Activated CD4-positive, alpha-beta T cell treated with anti-CD3 and anti-CD28 coated beads, Interleukin-2, amount 50 U/mL, for 4 hours (primary cell): Measurements from ENCODE around the gene AARS2.

Experiments used
- DNase-seq, 2 experiments: peaks; one replicate each; pipeline ENCODE4 v3.0.0-alpha.2; 2020

AARS2 gene

GRCh38 chr6:44298055-44298803 is 14.9 kb downstream of the AARS2 start:
- DNase-seq = no peak

DNA sequence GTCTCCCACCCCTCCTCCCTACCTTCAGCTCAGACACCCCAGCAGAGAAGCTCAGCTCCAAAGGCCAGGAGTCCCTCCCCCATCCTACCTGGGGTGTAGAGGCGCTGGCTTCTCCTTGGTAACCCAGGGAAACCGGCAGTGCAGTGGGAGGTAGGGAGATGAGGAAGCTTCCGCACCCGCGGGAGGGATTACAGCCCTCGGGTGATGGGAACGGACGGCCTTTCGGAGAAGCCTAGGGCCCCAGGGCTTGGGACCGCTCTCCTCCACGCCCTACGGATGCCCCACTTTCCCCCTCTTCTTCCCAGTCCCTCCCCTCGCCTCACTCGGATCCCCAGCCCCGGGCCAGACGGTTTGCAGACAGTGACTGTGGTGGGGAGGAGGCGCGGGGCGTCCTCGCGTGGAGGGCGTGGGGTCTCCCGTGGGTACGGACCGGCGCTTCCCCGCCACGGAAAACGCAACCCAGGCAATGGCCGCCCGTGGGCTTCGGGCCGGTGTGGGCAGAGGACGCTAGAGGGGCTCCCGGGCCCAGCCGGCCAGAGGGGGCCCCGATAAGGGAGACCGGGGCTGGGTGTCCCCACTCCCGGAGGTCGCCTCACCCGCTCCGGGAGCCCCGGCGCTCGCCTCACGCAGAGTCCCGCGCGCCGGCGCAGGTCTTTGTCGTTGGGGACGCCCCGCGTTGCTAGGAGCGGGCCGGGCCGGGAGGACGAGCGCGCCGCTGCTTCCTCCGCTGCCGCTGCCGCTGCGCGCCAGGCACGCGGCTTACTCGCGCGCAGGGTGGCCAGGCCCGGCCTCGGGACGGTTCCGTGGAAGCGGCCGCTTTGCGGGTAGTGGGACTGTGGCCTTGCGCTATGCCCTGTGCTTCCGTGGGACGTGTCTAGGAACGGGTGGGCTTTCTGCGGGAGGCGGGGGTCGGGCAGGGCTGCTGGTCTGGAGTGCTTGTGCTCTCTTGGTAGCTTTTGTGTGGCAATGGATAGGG is 15.8 kb downstream of the AARS2 start:
- peak; percentile 29 to 31 for DNase-seq

GRCh38 chr6:44294832-44295791 is 18.0 kb downstream of the AARS2 start:
- no peak for DNase-seq

DNA sequence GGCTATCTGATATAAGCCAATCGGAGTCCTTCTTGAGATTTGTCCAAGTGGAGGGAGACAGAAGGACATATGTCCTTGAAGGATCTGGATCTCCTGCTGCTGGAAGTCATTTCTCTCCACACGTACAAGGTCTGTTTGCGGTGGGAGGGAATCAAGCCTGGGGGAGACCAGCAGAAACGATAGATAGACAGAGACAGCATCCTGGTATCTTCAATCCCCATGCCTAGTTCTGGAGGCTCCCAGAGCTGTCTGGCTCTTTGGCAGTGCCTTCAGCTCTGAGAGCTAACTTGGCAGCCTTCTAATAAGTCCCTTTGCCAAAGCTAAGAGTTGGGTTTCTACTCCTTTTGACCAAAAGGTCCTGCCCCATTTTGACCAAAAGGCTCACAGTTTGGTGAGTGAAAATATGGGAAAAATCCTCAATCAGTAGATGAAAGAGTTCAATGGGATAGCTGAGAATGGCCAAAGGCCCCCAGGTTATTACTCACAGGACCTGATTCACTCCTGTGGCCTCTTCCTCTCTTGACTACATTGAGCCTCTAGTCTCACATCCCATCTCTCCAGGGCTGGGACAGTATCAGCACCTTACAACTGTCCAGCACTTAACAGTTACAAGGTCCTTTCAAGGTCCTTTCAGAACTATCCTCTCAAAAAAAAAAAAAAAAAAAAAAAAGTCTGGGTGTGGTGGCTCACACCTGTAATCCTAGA is 20.3 kb downstream of the AARS2 start:
- DNase-seq = no peak

- no peak for DNase-seq
Measured at GRCh38 chr6:44291841-44292240, 21.3 kb downstream of the AARS2 start.

- DNase-seq = no peak
Measured at GRCh38 chr6:44289726-44290260, 23.4 kb downstream of the AARS2 start.

DNA sequence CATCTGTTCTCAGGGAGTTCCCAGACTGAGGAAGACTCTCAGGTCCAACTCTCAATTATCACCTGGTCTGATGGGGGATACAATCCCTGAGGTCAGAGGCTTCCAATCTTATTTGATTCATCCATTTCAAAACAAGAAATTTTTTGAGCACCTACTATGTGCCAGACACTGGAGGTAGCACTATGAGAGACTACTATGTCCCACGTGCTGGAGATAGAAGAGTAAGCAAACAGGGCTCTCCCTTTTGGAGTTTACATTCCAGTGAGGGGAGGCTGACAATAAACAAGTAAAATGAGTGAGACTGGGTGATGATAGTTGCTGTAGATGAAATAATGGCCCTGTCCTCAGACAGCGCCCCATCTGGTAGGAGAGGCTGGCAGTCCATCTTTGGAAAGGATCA is 26.4 kb downstream of the AARS2 start:
- no peak for DNase-seq

DNA sequence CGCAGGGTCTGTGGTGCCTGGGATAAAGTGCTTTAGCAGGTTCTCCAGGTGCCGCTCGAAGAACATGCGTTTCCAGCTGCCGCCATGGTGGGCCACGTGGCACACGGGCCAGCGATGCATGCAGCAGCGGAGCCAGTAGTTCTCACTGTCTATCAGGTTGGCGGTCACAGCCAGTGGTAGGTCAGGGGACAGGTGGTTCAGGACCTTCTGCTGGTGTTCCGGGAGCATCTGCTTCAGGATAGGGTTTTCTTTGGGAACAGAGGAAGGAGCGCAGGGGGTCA is 26.9 kb downstream of the AARS2 start:
- DNase-seq = no peak

DNA sequence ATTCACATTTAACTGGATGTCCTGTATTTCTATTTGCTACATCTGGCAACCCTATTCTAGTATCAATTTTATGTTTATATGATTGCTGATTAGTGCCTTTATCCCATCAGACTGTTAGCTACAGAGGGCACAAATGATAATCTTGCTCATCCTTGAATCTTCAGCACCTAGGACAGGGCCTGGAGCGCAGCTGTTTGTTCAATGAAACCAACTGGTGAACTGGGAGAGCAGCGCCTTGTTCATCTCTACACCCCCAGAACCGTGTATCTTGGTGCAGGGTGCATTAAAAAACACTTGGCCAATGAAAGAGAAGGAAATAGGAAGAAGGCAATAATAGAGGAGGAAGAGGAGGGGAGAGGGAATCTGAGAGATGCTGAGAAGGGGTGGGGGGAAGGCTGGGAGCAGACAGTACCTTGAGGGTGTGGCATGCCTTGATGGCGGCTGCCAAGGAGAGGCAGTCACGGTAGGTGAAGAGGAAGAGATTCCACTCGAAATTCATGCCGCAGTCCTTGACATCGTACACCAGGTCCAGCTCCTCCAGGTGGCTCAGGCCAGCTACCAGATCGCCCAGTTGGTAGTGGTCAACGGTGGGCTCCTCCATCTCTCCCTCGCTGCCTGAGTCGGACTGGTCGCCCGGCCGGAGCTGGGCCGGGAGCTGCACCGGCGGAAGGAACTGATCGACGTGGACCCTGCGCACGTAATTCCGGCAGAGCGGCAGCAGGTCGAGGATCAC is 27.4 kb downstream of the AARS2 start:
- DNase-seq = no peak

GRCh38 chr6:44284867-44285266 is 28.3 kb downstream of the AARS2 start:
- DNase-seq = no peak

- no peak for DNase-seq
Measured at GRCh38 chr6:44284121-44284520, 29.0 kb downstream of the AARS2 start.

DNA sequence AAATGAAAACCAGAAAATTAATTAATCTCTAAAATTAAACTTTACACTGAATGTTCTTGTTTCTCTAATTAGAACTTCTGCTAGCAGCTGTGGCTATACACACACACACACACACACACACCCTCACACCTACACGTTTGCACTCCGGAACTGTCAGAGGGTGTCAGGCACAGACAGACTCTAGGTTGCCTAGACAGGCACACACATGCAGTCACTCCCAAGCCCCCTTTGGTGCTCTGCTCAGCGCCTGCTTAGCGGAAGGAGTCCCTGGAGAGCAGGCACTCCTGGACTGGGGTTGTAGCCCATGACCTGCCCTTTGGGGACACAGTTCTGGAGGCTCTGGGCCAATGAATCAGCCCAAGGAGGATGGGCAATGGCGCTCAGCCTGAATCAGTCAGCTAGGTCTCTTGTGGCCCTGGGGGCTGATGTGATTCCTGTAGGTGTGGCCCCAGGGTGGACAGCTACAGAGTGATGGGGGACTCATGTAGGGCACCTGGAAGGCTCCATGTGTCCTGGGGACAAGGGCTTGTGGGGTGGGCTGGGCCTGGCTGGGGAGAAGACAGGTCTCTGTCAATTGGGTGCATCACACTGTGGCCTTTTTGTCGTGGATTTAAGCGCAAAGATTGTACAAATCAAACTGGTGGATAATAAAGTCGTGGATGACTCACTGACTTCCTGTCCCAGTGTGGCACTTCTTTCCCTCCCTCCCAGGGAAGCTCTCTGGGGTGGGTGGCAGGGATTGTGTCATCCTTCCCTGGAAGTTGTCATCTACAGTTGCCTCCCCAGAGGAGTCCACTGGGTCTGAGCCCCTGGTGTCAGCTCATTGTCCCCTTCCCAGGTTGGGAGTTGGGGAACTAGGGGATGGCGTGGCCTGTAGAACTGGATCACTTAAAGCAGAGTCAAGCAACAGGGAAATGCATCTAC is 34.1 kb downstream of the AARS2 start:
- DNase-seq = no peak

GRCh38 chr6:44278315-44278714 is 34.8 kb downstream of the AARS2 start:
- no peak for DNase-seq

DNA sequence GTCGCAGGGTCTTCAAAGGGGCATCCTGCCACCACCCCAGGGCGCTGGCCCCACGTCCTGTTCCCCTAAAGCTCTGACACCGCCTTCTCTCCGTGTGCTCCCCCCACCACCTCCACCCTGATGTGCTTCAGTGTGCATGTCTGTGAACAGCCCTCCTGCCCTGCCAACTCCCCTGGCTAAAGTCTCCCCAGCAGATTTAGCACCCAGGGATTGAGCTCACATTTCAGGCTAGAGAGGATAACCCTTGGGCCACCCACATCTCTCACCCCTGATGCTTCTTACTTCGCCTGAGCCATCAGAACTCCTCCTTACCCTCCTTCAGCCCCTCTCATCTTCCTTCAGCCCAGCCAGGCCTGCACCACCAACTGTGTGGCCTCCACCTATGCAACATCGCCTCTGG is 35.4 kb downstream of the AARS2 start:
- DNase-seq = no peak

GRCh38 chr6:44276667-44277640 is 36.2 kb downstream of the AARS2 start:
- DNase-seq = no peak

GRCh38 chr6:44275749-44276648 is 37.1 kb downstream of the AARS2 start:
- DNase-seq = no peak

GRCh38 chr6:44275271-44275748 is 37.8 kb downstream of the AARS2 start:
- no peak for DNase-seq

DNA sequence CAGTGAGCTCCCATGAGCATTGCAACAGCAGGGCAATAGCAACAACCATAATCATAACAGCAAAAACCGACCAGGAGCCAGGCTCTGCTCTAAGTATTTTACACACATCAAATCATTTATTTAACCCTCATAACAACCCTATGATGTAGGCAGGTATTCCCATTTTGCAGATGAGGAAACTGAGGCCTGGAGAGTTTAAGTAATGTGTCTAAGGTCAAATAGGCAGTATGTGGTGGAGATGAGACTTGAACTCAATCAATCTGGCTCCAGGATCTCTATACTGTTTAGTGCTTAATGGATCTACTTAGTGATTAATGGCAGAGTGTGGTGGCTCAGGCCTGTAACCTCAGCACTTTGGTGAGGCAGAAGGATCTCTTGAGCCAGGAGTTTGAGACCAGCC is 39.5 kb downstream of the AARS2 start:
- no peak for DNase-seq
